ENCODE measurements around the gene PEAR1.

The PEAR1 gene

DNA sequence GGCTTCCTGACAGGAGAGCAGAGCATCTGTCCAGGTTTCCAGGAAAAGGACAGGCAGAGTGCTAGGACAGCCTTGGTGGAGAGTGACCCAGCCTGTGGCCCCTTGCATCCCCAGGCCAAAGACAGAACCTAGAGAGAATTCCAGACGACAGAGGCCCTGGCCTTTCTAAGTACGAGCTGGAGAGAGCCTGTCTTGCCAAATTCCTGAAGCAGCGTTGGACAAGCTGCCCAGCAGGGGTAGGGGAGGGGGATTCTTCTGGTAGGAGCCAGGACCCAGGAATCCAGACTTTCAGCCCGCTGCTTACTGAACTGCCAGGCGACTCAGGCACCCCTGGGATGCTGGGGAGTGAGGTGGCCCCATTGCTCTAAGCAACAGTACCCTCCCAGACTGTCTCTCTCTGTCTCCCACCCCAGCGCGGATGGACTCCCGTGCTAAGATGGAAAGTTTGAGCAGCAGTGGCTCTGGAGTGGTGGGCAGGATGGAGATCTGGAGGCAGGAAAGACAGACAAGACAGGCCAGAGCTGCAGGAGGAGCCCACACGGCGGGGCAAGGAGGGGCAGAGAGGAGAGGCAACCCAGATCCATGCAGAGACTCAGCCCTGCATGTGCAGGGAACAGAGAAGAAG, 8.8 kb upstream of the PEAR1 start:
- DNase-seq (ENCODE audit: low read depth), result no peak
- TF ChIP-seq, protein P1, sequence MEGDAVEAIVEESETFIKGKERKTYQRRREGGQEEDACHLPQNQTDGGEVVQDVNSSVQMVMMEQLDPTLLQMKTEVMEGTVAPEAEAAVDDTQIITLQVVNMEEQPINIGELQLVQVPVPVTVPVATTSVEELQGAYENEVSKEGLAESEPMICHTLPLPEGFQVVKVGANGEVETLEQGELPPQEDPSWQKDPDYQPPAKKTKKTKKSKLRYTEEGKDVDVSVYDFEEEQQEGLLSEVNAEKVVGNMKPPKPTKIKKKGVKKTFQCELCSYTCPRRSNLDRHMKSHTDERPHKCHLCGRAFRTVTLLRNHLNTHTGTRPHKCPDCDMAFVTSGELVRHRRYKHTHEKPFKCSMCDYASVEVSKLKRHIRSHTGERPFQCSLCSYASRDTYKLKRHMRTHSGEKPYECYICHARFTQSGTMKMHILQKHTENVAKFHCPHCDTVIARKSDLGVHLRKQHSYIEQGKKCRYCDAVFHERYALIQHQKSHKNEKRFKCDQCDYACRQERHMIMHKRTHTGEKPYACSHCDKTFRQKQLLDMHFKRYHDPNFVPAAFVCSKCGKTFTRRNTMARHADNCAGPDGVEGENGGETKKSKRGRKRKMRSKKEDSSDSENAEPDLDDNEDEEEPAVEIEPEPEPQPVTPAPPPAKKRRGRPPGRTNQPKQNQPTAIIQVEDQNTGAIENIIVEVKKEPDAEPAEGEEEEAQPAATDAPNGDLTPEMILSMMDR (IDR thresholded peaks at IDR 0.05; ENCODE audit: low read depth, low read length, missing control alignments), result no peak
- H3K4me3 ChIP-seq (ENCODE audit: low read depth, low read length), result no peak overlapping the region
- in situ Hi-C loops (cut with HindIII; ENCODE audit: low sequenced_read_pairs), result loop anchor here (5.0 kb wide), 1 partner anchor 63 kb away; no protein-coding TSS in a partner anchor

DNA sequence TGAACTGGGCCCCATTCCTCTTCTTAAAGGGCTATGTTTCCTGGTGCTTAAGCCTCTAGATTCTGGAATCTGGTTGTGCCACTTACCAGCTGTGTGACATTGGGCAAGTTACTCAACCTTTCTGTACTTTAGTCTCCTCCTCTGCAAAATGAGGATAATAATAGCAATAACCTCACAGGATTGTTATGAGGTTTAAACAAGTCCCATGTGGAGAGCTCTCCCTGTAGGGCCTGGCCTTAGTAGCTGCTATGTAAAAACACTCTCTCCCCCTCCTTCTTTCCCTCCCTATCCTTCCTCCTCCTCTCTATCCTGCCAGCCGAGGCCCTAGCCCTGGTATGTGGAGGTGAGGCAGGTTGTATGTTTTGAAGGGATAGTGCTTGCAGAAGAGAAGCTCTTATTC, 8.2 kb upstream of the PEAR1 start:
- TF ChIP-seq, protein P1 (IDR thresholded peaks at IDR 0.05; ENCODE audit: low read depth, low read length, missing control alignments), result no peak
- DNase-seq (ENCODE audit: low read depth), result no peak
- no peak overlapping the region for H3K4me3 ChIP-seq (ENCODE audit: low read depth, low read length)
- in situ Hi-C loops (cut with HindIII; ENCODE audit: low sequenced_read_pairs), result loop anchor here (5.0 kb wide), 1 partner anchor 62 kb away; no protein-coding TSS in a partner anchor

DNA sequence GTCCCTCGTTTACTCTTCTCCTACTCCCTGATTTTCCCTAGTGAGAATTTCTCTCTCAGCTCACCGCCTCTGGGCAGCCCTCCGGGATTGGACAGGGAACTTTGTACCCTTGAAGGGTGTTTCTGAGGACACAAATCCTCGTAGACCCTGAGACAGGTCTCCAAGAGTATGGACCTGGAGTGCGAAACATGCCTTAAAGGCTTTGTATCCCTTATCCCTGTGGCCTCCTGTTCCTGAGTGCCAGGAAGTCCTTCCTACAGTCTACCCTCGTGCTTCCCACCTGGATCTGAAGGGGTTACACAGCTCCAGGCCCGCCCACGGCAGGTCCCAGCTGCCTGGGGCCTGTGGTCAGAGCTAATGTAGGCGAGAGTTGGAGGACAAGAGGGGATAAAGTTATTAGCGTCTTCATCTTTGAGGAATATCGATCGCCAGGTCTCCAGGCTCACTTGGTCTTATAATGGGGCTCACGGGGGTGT, 7.6 kb upstream of the PEAR1 start:
- in situ Hi-C loops (cut with HindIII; ENCODE audit: low sequenced_read_pairs), result loop anchor here (5.0 kb wide), 1 partner anchor 61 kb away; no protein-coding TSS in a partner anchor
- no peak for DNase-seq (ENCODE audit: low read depth)

GRCh38 chr1:156886583-156887281, 6.8 kb upstream of the PEAR1 start:
- DNase-seq (ENCODE audit: low read depth), result no peak
- in situ Hi-C loops (cut with HindIII; ENCODE audit: low sequenced_read_pairs), result loop anchor here (5.0 kb wide), 1 partner anchor 61 kb away; no protein-coding TSS in a partner anchor
- no peak overlapping the region for H3K4me3 ChIP-seq (ENCODE audit: low read depth, low read length)
- TF ChIP-seq, protein P1 (IDR thresholded peaks at IDR 0.05; ENCODE audit: low read depth, low read length, missing control alignments), result no peak

More for the DNA sequence above, 7.6 kb upstream of the PEAR1 start:
- TF ChIP-seq, protein P1 (IDR thresholded peaks at IDR 0.05; ENCODE audit: low read depth, low read length, missing control alignments), result no peak
- H3K4me3 ChIP-seq (ENCODE audit: low read depth, low read length), result no peak overlapping the region

GRCh38 chr1:156887317-156887716, 6.2 kb upstream of the PEAR1 start:
- in situ Hi-C loops (cut with HindIII; ENCODE audit: low sequenced_read_pairs), result loop anchor here (5.0 kb wide), 1 partner anchor 60 kb away; no protein-coding TSS in a partner anchor
- H3K4me3 ChIP-seq (ENCODE audit: low read depth, low read length), result no peak overlapping the region
- TF ChIP-seq, protein P1 (IDR thresholded peaks at IDR 0.05; ENCODE audit: low read depth, low read length, missing control alignments), result no peak
- DNase-seq (ENCODE audit: low read depth), result no peak

DNA sequence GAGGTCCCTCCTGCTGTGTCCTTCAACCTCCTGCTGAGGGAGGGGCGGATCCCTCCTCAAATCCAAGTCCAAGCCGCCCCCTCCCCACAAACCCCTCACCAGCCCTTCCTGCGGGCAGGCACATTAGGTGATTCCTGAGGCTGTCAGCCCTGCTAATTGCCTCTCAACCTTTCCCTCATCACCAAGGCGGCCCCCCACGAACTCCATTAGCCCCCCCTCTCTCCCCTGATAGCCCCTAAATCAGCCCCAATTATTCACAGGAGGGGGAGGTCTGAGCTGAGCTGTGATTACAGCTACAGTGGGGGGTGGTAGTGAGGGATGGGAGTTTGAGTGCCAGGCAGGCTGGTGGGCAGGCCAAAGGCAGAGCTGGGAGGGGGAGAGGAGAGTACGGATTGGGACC, 5.8 kb upstream of the PEAR1 start:
- no peak for DNase-seq (ENCODE audit: low read depth)
- TF ChIP-seq, protein P1 (IDR thresholded peaks at IDR 0.05; ENCODE audit: low read depth, low read length, missing control alignments), result no peak
- no peak overlapping the region for H3K4me3 ChIP-seq (ENCODE audit: low read depth, low read length)
- in situ Hi-C loops (cut with HindIII; ENCODE audit: low sequenced_read_pairs), result loop anchor here (5.0 kb wide), 1 partner anchor 60 kb away; no protein-coding TSS in a partner anchor

Measured in astrocyte of the cerebellum (primary cell).